ENCODE results near the gene VPS13D. TPM values are rescaled to one million over a fixed set of nuclear protein-coding genes. Genes with fewer than 3 reads are reported as not detected.

VPS13D gene
- total RNA-seq, 1 donor from 2014 or later: 88.9 TPM

- H3K4me1 ChIP-seq: peaks cover 59% of the 10 kb centered on the region
- H3K36me3 ChIP-seq: peaks cover 0 to 32% of the 10 kb centered on the region in 2 donors
- intact Hi-C loops (cut with DNase I): no loop called here
These were observed 109.6 kb downstream of the VPS13D start for GRCh38 chr1:12339396-12339795.

DNA sequence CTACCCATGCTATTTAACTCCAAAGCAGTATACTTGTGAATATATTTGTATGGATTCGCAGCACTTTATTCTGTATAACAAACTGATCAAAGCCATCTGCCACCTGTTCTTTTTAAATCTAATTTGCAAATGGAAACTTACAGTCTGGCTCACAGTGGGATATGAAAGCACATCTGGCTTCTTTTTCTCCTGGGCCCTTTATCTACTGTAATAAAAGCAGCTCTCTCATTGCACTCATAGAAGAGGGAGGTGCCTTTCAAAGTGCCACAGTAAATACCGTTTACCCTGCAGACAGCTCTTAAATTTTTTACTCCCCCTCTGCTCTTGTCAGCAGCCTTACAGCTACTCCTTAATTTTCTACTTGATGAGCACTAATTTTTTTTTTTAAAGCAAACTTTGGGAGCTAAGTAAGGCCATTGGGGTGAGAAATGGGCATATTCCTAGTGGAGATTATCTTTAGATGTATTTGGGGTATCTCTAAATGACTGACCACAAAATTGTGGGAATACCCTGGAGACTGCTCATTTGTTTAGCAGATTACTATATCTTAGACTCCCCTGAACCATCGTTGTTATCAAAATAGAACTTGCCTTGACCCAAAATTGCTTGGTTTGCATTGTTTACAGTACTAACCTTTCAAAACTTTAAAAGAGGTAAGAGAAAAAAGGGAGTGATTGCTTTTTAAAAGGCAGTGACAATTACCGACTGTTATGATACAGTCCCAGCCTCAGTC lies 110.1 kb downstream of the VPS13D start:
- Histone ChIP-seq H3K9me3 (no peaks in the 10 kb centered on the region), H3K4me1 (peaks cover 65% of the 10 kb centered on the region), H3K27me3 (no peaks in the 10 kb centered on the region), H3K36me3 (peaks cover 0 to 33% of the 10 kb centered on the region in 2 donors), H3K27ac (peak overlapping the region; percentile 53), H3K4me3 (no peak overlapping the region)
- DNase-seq (ENCODE audit: extremely low spot score in 2 of 2): no peak
- no peak for TF ChIP-seq POLR2AphosphoS5 (IDR thresholded peaks at IDR 0.05; ENCODE audit: insufficient read depth in 1 of 2, low read depth in 1 of 2)
- TF ChIP-seq, protein P1, sequence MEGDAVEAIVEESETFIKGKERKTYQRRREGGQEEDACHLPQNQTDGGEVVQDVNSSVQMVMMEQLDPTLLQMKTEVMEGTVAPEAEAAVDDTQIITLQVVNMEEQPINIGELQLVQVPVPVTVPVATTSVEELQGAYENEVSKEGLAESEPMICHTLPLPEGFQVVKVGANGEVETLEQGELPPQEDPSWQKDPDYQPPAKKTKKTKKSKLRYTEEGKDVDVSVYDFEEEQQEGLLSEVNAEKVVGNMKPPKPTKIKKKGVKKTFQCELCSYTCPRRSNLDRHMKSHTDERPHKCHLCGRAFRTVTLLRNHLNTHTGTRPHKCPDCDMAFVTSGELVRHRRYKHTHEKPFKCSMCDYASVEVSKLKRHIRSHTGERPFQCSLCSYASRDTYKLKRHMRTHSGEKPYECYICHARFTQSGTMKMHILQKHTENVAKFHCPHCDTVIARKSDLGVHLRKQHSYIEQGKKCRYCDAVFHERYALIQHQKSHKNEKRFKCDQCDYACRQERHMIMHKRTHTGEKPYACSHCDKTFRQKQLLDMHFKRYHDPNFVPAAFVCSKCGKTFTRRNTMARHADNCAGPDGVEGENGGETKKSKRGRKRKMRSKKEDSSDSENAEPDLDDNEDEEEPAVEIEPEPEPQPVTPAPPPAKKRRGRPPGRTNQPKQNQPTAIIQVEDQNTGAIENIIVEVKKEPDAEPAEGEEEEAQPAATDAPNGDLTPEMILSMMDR (IDR thresholded peaks at IDR 0.05): no peak
- TF ChIP-seq POLR2A (IDR thresholded peaks at IDR 0.05): no peak
- intact Hi-C loops (cut with DNase I): no loop called here

More at GRCh38 chr1:12339396-12339795, 109.6 kb downstream of the VPS13D start:
- Histone ChIP-seq H3K4me3 (no peak overlapping the region), H3K27me3 (no peaks in the 10 kb centered on the region), H3K27ac (peak overlapping the region; percentile 53), H3K9me3 (no peaks in the 10 kb centered on the region)
- DNase-seq (ENCODE audit: extremely low spot score in 2 of 2): no peak
- no peak for TF ChIP-seq POLR2A (IDR thresholded peaks at IDR 0.05)
- TF ChIP-seq, protein P1 (IDR thresholded peaks at IDR 0.05): no peak
- TF ChIP-seq POLR2AphosphoS5 (IDR thresholded peaks at IDR 0.05; ENCODE audit: insufficient read depth in 1 of 2, low read depth in 1 of 2): no peak

DNA sequence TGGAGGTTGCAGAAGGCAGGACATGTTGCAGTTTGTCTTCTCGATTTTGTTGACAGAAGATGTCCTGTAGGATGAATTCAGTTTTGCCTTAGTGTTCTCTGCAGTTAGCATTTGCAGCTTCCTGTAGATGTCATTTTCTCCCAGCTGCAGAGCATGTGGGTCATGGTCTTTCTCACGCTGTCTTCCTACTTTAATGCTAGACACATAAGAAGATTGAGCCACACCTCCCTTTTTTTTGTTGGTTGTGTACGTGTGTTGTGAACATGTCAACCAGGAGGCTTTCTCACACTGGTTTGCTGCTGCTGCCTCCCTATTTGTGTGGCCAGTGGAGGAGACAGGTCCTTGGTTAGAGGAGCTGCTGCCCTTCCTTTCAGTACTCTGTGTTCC lies 110.7 kb downstream of the VPS13D start:
- Histone ChIP-seq H3K9me3 (no peaks in the 10 kb centered on the region), H3K27me3 (no peaks in the 10 kb centered on the region), H3K27ac (peak overlapping the region; percentile 53), H3K4me1 (peaks cover 68% of the 10 kb centered on the region), H3K4me3 (no peak overlapping the region), H3K36me3 (peaks cover 0 to 33% of the 10 kb centered on the region in 2 donors)
- TF ChIP-seq, protein P1 (IDR thresholded peaks at IDR 0.05): no peak
- TF ChIP-seq POLR2AphosphoS5 (IDR thresholded peaks at IDR 0.05; ENCODE audit: insufficient read depth in 1 of 2, low read depth in 1 of 2) (no peak), POLR2A (IDR thresholded peaks at IDR 0.05) (no peak)
- no peak for DNase-seq (ENCODE audit: extremely low spot score in 2 of 2)
- intact Hi-C loops (cut with DNase I): no loop called here

GRCh38 chr1:12341667-12342066 lies 111.8 kb downstream of the VPS13D start:
- Histone ChIP-seq H3K27me3 (no peaks in the 10 kb centered on the region), H3K4me3 (no peak overlapping the region), H3K27ac (no peak overlapping the region), H3K4me1 (peaks cover 68% of the 10 kb centered on the region), H3K9me3 (no peaks in the 10 kb centered on the region), H3K36me3 (peaks cover 0 to 36% of the 10 kb centered on the region in 2 donors)
- intact Hi-C loops (cut with DNase I): no loop called here
- no peak for DNase-seq (ENCODE audit: extremely low spot score in 2 of 2)
- TF ChIP-seq, protein P1 (IDR thresholded peaks at IDR 0.05): no peak
- TF ChIP-seq POLR2A (IDR thresholded peaks at IDR 0.05) (no peak), POLR2AphosphoS5 (IDR thresholded peaks at IDR 0.05; ENCODE audit: insufficient read depth in 1 of 2, low read depth in 1 of 2) (no peak)

DNA sequence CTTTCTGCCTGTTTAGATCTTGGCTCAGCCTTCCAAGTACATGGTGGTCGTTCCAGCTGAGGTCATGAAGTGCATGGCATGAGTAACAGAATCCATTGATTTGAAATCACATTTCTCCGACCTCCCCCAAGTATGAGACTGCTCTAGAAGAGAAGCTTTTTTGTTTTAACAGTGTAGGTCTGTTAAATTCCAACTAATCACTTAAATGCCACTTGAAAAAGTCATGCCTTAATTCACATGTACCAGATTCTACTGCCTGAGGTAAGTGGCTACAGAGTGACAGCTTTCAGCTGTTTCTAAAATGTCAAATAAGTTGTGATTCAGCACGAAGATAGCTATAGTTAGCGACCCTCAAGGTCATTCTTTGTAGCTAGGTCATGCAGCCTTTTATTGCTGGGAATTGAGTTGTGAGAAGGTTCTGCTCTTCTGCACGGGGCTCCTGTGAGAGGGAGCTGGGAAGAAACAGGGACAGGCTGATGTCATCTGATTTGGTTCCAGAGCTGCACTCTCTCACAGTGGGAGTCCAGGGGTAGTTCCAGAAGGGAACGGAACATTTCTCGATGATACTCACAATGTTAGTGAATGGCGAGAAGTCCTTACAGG lies 112.7 kb downstream of the VPS13D start:
- Histone ChIP-seq H3K27ac (peak overlapping the region; percentile 36), H3K36me3 (peaks cover 0 to 43% of the 10 kb centered on the region in 2 donors), H3K27me3 (no peaks in the 10 kb centered on the region), H3K9me3 (no peaks in the 10 kb centered on the region), H3K4me3 (no peak overlapping the region), H3K4me1 (peaks cover 72% of the 10 kb centered on the region)
- DNase-seq (ENCODE audit: extremely low spot score in 2 of 2): no peak
- intact Hi-C loops (cut with DNase I): no loop called here
- TF ChIP-seq POLR2A (IDR thresholded peaks at IDR 0.05) (no peak), POLR2AphosphoS5 (IDR thresholded peaks at IDR 0.05; ENCODE audit: insufficient read depth in 1 of 2, low read depth in 1 of 2) (no peak)
- TF ChIP-seq, protein P1 (IDR thresholded peaks at IDR 0.05): no peak

Data from vagina (tissue), 2 donors.